Measurements from ENCODE around the gene RAB20.

RAB20 gene

GRCh38 chr13:110483386-110483968 lies 78.0 kb downstream of the RAB20 start:
- no peak overlapping the region for H3K9ac ChIP-seq (ENCODE audit: low read depth in 1 of 2, low read length in 2 of 2)
- no peak overlapping the region for H3K4me3 ChIP-seq (ENCODE audit: low read depth in 1 of 2, low read length in 2 of 2)
- H3K36me3 ChIP-seq (ENCODE audit: control insufficient read depth in 1 of 2, insufficient read depth in 2 of 2, low read length in 2 of 2): peaks cover 0 to 12% of the 10 kb centered on the region in 2 donors
- H3K4me1 ChIP-seq (ENCODE audit: control insufficient read depth in 1 of 2, insufficient read depth in 2 of 2, low read length in 2 of 2): no peaks in the 10 kb centered on the region
- H3K27ac ChIP-seq (ENCODE audit: low read depth, low read length): no peak overlapping the region
- no peaks in the 10 kb centered on the region for H3K27me3 ChIP-seq (ENCODE audit: control insufficient read depth in 1 of 2, insufficient read depth in 2 of 2, low read length in 2 of 2)
- H3K9me3 ChIP-seq (ENCODE audit: control insufficient read depth in 1 of 2, low read length in 2 of 2): no peaks in the 10 kb centered on the region

GRCh38 chr13:110480161-110480560 lies 81.4 kb downstream of the RAB20 start:
- Histone ChIP-seq H3K9ac (ENCODE audit: low read depth in 1 of 2, low read length in 2 of 2) (no peak overlapping the region), H3K36me3 (ENCODE audit: control insufficient read depth in 1 of 2, insufficient read depth in 2 of 2, low read length in 2 of 2) (peaks cover 0 to 4% of the 10 kb centered on the region in 2 donors), H3K4me3 (ENCODE audit: low read depth in 1 of 2, low read length in 2 of 2) (no peak overlapping the region), H3K4me1 (ENCODE audit: control insufficient read depth in 1 of 2, insufficient read depth in 2 of 2, low read length in 2 of 2) (no peaks in the 10 kb centered on the region), H3K27me3 (ENCODE audit: control insufficient read depth in 1 of 2, insufficient read depth in 2 of 2, low read length in 2 of 2) (no peaks in the 10 kb centered on the region), H3K27ac (ENCODE audit: low read depth, low read length) (no peak overlapping the region), H3K9me3 (ENCODE audit: control insufficient read depth in 1 of 2, low read length in 2 of 2) (no peaks in the 10 kb centered on the region)

- Histone ChIP-seq H3K27me3 (ENCODE audit: control insufficient read depth in 1 of 2, insufficient read depth in 2 of 2, low read length in 2 of 2) (no peaks in the 10 kb centered on the region), H3K36me3 (ENCODE audit: control insufficient read depth in 1 of 2, insufficient read depth in 2 of 2, low read length in 2 of 2) (peaks cover 0 to 9% of the 10 kb centered on the region in 2 donors), H3K27ac (ENCODE audit: low read depth, low read length) (no peak overlapping the region), H3K4me1 (ENCODE audit: control insufficient read depth in 1 of 2, insufficient read depth in 2 of 2, low read length in 2 of 2) (no peaks in the 10 kb centered on the region), H3K9ac (ENCODE audit: low read depth in 1 of 2, low read length in 2 of 2) (no peak overlapping the region), H3K9me3 (ENCODE audit: control insufficient read depth in 1 of 2, low read length in 2 of 2) (no peaks in the 10 kb centered on the region), H3K4me3 (ENCODE audit: low read depth in 1 of 2, low read length in 2 of 2) (no peak overlapping the region)
Observed at GRCh38 chr13:110479648-110480047, 81.9 kb downstream of the RAB20 start.

GRCh38 chr13:110479215-110479545 lies 82.3 kb downstream of the RAB20 start:
- Histone ChIP-seq H3K4me3 (ENCODE audit: low read depth in 1 of 2, low read length in 2 of 2) (no peak overlapping the region), H3K4me1 (ENCODE audit: control insufficient read depth in 1 of 2, insufficient read depth in 2 of 2, low read length in 2 of 2) (no peaks in the 10 kb centered on the region), H3K36me3 (ENCODE audit: control insufficient read depth in 1 of 2, insufficient read depth in 2 of 2, low read length in 2 of 2) (peaks cover 0 to 9% of the 10 kb centered on the region in 2 donors), H3K9me3 (ENCODE audit: control insufficient read depth in 1 of 2, low read length in 2 of 2) (no peaks in the 10 kb centered on the region), H3K27ac (ENCODE audit: low read depth, low read length) (no peak overlapping the region), H3K9ac (ENCODE audit: low read depth in 1 of 2, low read length in 2 of 2) (no peak overlapping the region), H3K27me3 (ENCODE audit: control insufficient read depth in 1 of 2, insufficient read depth in 2 of 2, low read length in 2 of 2) (no peaks in the 10 kb centered on the region)

- peaks cover 0 to 9% of the 10 kb centered on the region in 2 donors for H3K36me3 ChIP-seq (ENCODE audit: control insufficient read depth in 1 of 2, insufficient read depth in 2 of 2, low read length in 2 of 2)
- H3K9me3 ChIP-seq (ENCODE audit: control insufficient read depth in 1 of 2, low read length in 2 of 2): no peaks in the 10 kb centered on the region
- H3K27ac ChIP-seq (ENCODE audit: low read depth, low read length): no peak overlapping the region
- H3K4me3 ChIP-seq (ENCODE audit: low read depth in 1 of 2, low read length in 2 of 2): no peak overlapping the region
- no peaks in the 10 kb centered on the region for H3K27me3 ChIP-seq (ENCODE audit: control insufficient read depth in 1 of 2, insufficient read depth in 2 of 2, low read length in 2 of 2)
- no peak overlapping the region for H3K9ac ChIP-seq (ENCODE audit: low read depth in 1 of 2, low read length in 2 of 2)
- H3K4me1 ChIP-seq (ENCODE audit: control insufficient read depth in 1 of 2, insufficient read depth in 2 of 2, low read length in 2 of 2): no peaks in the 10 kb centered on the region
Observed at GRCh38 chr13:110478405-110479214, 82.9 kb downstream of the RAB20 start.

GRCh38 chr13:110477706-110478245 lies 83.7 kb downstream of the RAB20 start:
- Histone ChIP-seq H3K36me3 (ENCODE audit: control insufficient read depth in 1 of 2, insufficient read depth in 2 of 2, low read length in 2 of 2) (peaks cover 0 to 12% of the 10 kb centered on the region in 2 donors), H3K27ac (ENCODE audit: low read depth, low read length) (no peak overlapping the region), H3K9ac (ENCODE audit: low read depth in 1 of 2, low read length in 2 of 2) (no peak overlapping the region)

GRCh38 chr13:110476220-110476617 lies 85.3 kb downstream of the RAB20 start:
- H3K36me3 ChIP-seq (ENCODE audit: control insufficient read depth in 1 of 2, insufficient read depth in 2 of 2, low read length in 2 of 2): peaks cover 0 to 12% of the 10 kb centered on the region in 2 donors
- H3K4me3 ChIP-seq (ENCODE audit: low read depth in 1 of 2, low read length in 2 of 2): no peak overlapping the region
- H3K27ac ChIP-seq (ENCODE audit: low read depth, low read length): no peak overlapping the region
- no peaks in the 10 kb centered on the region for H3K27me3 ChIP-seq (ENCODE audit: control insufficient read depth in 1 of 2, insufficient read depth in 2 of 2, low read length in 2 of 2)
- H3K4me1 ChIP-seq (ENCODE audit: control insufficient read depth in 1 of 2, insufficient read depth in 2 of 2, low read length in 2 of 2): no peaks in the 10 kb centered on the region
- no peak overlapping the region for H3K9ac ChIP-seq (ENCODE audit: low read depth in 1 of 2, low read length in 2 of 2)
- H3K9me3 ChIP-seq (ENCODE audit: control insufficient read depth in 1 of 2, low read length in 2 of 2): no peaks in the 10 kb centered on the region

More at GRCh38 chr13:110477706-110478245, 83.7 kb downstream of the RAB20 start:
- Histone ChIP-seq H3K9me3 (ENCODE audit: control insufficient read depth in 1 of 2, low read length in 2 of 2) (no peaks in the 10 kb centered on the region), H3K4me1 (ENCODE audit: control insufficient read depth in 1 of 2, insufficient read depth in 2 of 2, low read length in 2 of 2) (no peaks in the 10 kb centered on the region), H3K4me3 (ENCODE audit: low read depth in 1 of 2, low read length in 2 of 2) (no peak overlapping the region), H3K27me3 (ENCODE audit: control insufficient read depth in 1 of 2, insufficient read depth in 2 of 2, low read length in 2 of 2) (no peaks in the 10 kb centered on the region)

GRCh38 chr13:110475550-110476219 lies 85.8 kb downstream of the RAB20 start:
- Histone ChIP-seq H3K27me3 (ENCODE audit: control insufficient read depth in 1 of 2, insufficient read depth in 2 of 2, low read length in 2 of 2) (no peaks in the 10 kb centered on the region), H3K9ac (ENCODE audit: low read depth in 1 of 2, low read length in 2 of 2) (no peak overlapping the region), H3K9me3 (ENCODE audit: control insufficient read depth in 1 of 2, low read length in 2 of 2) (no peaks in the 10 kb centered on the region), H3K27ac (ENCODE audit: low read depth, low read length) (no peak overlapping the region), H3K4me1 (ENCODE audit: control insufficient read depth in 1 of 2, insufficient read depth in 2 of 2, low read length in 2 of 2) (no peaks in the 10 kb centered on the region), H3K36me3 (ENCODE audit: control insufficient read depth in 1 of 2, insufficient read depth in 2 of 2, low read length in 2 of 2) (peaks cover 0 to 12% of the 10 kb centered on the region in 2 donors), H3K4me3 (ENCODE audit: low read depth in 1 of 2, low read length in 2 of 2) (no peak overlapping the region)

- Histone ChIP-seq H3K4me1 (ENCODE audit: control insufficient read depth in 1 of 2, insufficient read depth in 2 of 2, low read length in 2 of 2) (no peaks in the 10 kb centered on the region), H3K9me3 (ENCODE audit: control insufficient read depth in 1 of 2, low read length in 2 of 2) (no peaks in the 10 kb centered on the region), H3K27ac (ENCODE audit: low read depth, low read length) (no peak overlapping the region), H3K9ac (ENCODE audit: low read depth in 1 of 2, low read length in 2 of 2) (no peak overlapping the region), H3K4me3 (ENCODE audit: low read depth in 1 of 2, low read length in 2 of 2) (no peak overlapping the region), H3K27me3 (ENCODE audit: control insufficient read depth in 1 of 2, insufficient read depth in 2 of 2, low read length in 2 of 2) (no peaks in the 10 kb centered on the region), H3K36me3 (ENCODE audit: control insufficient read depth in 1 of 2, insufficient read depth in 2 of 2, low read length in 2 of 2) (peaks cover 0 to 12% of the 10 kb centered on the region in 2 donors)
Observed at GRCh38 chr13:110475117-110475516, 86.4 kb downstream of the RAB20 start.

GRCh38 chr13:110474713-110475112 lies 86.8 kb downstream of the RAB20 start:
- H3K4me1 ChIP-seq (ENCODE audit: control insufficient read depth in 1 of 2, insufficient read depth in 2 of 2, low read length in 2 of 2): no peaks in the 10 kb centered on the region
- no peak overlapping the region for H3K4me3 ChIP-seq (ENCODE audit: low read depth in 1 of 2, low read length in 2 of 2)
- no peak overlapping the region for H3K9ac ChIP-seq (ENCODE audit: low read depth in 1 of 2, low read length in 2 of 2)
- no peaks in the 10 kb centered on the region for H3K9me3 ChIP-seq (ENCODE audit: control insufficient read depth in 1 of 2, low read length in 2 of 2)
- H3K27me3 ChIP-seq (ENCODE audit: control insufficient read depth in 1 of 2, insufficient read depth in 2 of 2, low read length in 2 of 2): no peaks in the 10 kb centered on the region
- H3K27ac ChIP-seq (ENCODE audit: low read depth, low read length): no peak overlapping the region
- H3K36me3 ChIP-seq (ENCODE audit: control insufficient read depth in 1 of 2, insufficient read depth in 2 of 2, low read length in 2 of 2): peaks cover 0 to 12% of the 10 kb centered on the region in 2 donors
